GM18870 (cell line): ENCODE measurements around the gene TNS3.

Experiments used
- ATAC-seq: cut with Tn5 transposase; IDR thresholded peaks from one replicate; pipeline ENCODE4 v1.9.1; 2021; ENCODE audit warnings: moderate library complexity; ENCODE audit not compliant: unreplicated experiment

Gene TNS3

GRCh38 chr7:47393406-47393805 is 188.5 kb downstream of the TNS3 start:
- no peak for ATAC-seq

GRCh38 chr7:47392241-47392759 is 189.6 kb downstream of the TNS3 start:
- ATAC-seq = no peak

- ATAC-seq = no peak
These were observed 190.2 kb downstream of the TNS3 start for GRCh38 chr7:47391726-47392125.

- no peak for ATAC-seq
These were observed 191.0 kb downstream of the TNS3 start for GRCh38 chr7:47390914-47391313.

GRCh38 chr7:47389923-47390630 is 191.8 kb downstream of the TNS3 start:
- no peak for ATAC-seq

- no peak for ATAC-seq
These were observed 192.6 kb downstream of the TNS3 start for GRCh38 chr7:47389171-47389922.

- ATAC-seq = no peak
These were observed 194.4 kb downstream of the TNS3 start for GRCh38 chr7:47387506-47387905.

- ATAC-seq = no peak
These were observed 195.6 kb downstream of the TNS3 start for GRCh38 chr7:47386273-47386835.

- ATAC-seq = no peak
These were observed 196.3 kb downstream of the TNS3 start for GRCh38 chr7:47385536-47386125.

GRCh38 chr7:47384755-47385535 is 197.0 kb downstream of the TNS3 start:
- ATAC-seq = no peak

- ATAC-seq = no peak
These were observed 198.0 kb downstream of the TNS3 start for GRCh38 chr7:47383696-47384445.

- no peak for ATAC-seq
These were observed 198.8 kb downstream of the TNS3 start for GRCh38 chr7:47383072-47383471.

GRCh38 chr7:47382200-47382599 is 199.7 kb downstream of the TNS3 start:
- ATAC-seq = no peak

GRCh38 chr7:47381134-47381495 is 200.8 kb downstream of the TNS3 start:
- no peak for ATAC-seq

- no peak for ATAC-seq
These were observed 201.4 kb downstream of the TNS3 start for GRCh38 chr7:47380325-47381133.

GRCh38 chr7:47379629-47380324 is 202.1 kb downstream of the TNS3 start:
- no peak for ATAC-seq

GRCh38 chr7:47378728-47379395 is 203.0 kb downstream of the TNS3 start:
- no peak for ATAC-seq

- ATAC-seq = no peak
These were observed 204.2 kb downstream of the TNS3 start for GRCh38 chr7:47377741-47378140.
